Neural crest cell (in vitro differentiated cells): ENCODE measurements around the gene BHLHA9. TPM values are rescaled to one million over a fixed set of nuclear protein-coding genes. Genes with fewer than 3 reads are reported as not detected.

Source experiments
- DNase-seq: peaks from one replicate; pipeline ENCODE4 v3.0.0; 2021; ENCODE audit warnings: low read depth, mixed read lengths, low spot score
- H3K27ac Mint-ChIP-seq: one replicate; pipeline ENCODE4 v1.8.0; 2021; ENCODE audit warnings: mild to moderate bottlenecking, mixed read lengths; ENCODE audit not compliant: unreplicated experiment
- H3K27me3 Mint-ChIP-seq: 2 replicates; pipeline ENCODE4 v1.8.0; 2021; ENCODE audit warnings: low read depth, mild to moderate bottlenecking, mixed read lengths
- H3K36me3 Mint-ChIP-seq: 2 replicates; pipeline ENCODE4 v1.8.0; 2021; ENCODE audit warnings: low read depth, mild to moderate bottlenecking, mixed read lengths
- H3K4me1 Mint-ChIP-seq: 2 replicates; pipeline ENCODE4 v1.8.0; 2021; ENCODE audit warnings: mixed read lengths
- H3K4me3 Mint-ChIP-seq: one replicate; pipeline ENCODE4 v1.8.0; 2021; ENCODE audit warnings: mild to moderate bottlenecking, mixed read lengths
- H3K9me3 Mint-ChIP-seq: 2 replicates; pipeline ENCODE4 v1.8.0; 2021; ENCODE audit warnings: mixed read lengths
- CTCF ChIP-seq: fragments of 200-600 bp; sonication (generic); conservative IDR thresholded peaks from 2 replicates; pipeline ENCODE4 v1.5.0; 2021; ENCODE audit warnings: antibody characterized with exemption, mild to moderate bottlenecking
- total RNA-seq: library from RNA; stranded (reverse); gene quantifications from 2 replicates; pipeline ENCODE4 v1.2.1, GENCODE V29; 2021

Gene BHLHA9
- total RNA-seq, 1 donor from 2014 or later, result not detected

- H3K27ac Mint-ChIP-seq, result no peak overlapping the region
- no peaks in the 10 kb centered on the region for H3K36me3 Mint-ChIP-seq
- no peak overlapping the region for H3K4me3 Mint-ChIP-seq
Measured at GRCh38 chr17:1313270-1314005, 43.2 kb downstream of the BHLHA9 start.

GRCh38 chr17:1315409-1315808 is 45.2 kb downstream of the BHLHA9 start:
- H3K4me3 Mint-ChIP-seq, result no peak overlapping the region
- H3K27me3 Mint-ChIP-seq, result peaks cover 9% of the 10 kb centered on the region
- no peak for DNase-seq
- H3K4me1 Mint-ChIP-seq, result no peaks in the 10 kb centered on the region
- no peak overlapping the region for H3K27ac Mint-ChIP-seq
- no peaks in the 10 kb centered on the region for H3K36me3 Mint-ChIP-seq
- no peaks in the 10 kb centered on the region for H3K9me3 Mint-ChIP-seq
- no peak for TF ChIP-seq CTCF

More at GRCh38 chr17:1313270-1314005, 43.2 kb downstream of the BHLHA9 start:
- DNase-seq, result no peak
- Mint-ChIP-seq H3K4me1 (no peaks in the 10 kb centered on the region), H3K9me3 (no peaks in the 10 kb centered on the region), H3K27me3 (peaks cover 9% of the 10 kb centered on the region)
- no peak for TF ChIP-seq CTCF

GRCh38 chr17:1315891-1316403 is 45.7 kb downstream of the BHLHA9 start:
- TF ChIP-seq CTCF, result no peak
- Mint-ChIP-seq H3K27me3 (peaks cover 11% of the 10 kb centered on the region), H3K4me3 (no peak overlapping the region), H3K27ac (no peak overlapping the region), H3K36me3 (no peaks in the 10 kb centered on the region), H3K9me3 (no peaks in the 10 kb centered on the region), H3K4me1 (no peaks in the 10 kb centered on the region)
- DNase-seq, result no peak

Other genes with a start within 250 kb of the BHLHA9 start
- gene ABR, start 90.5 kb upstream of the BHLHA9 start, total RNA-seq, result 57.4 and 59.7 TPM in 2 replicates
- gene TRARG1, start 9.2 kb downstream of the BHLHA9 start, total RNA-seq, result 0.07 and 0.18 TPM in 2 replicates
- 1,231 and 1,295 TPM in 2 replicates for gene YWHAE, start 129.8 kb downstream of the BHLHA9 start, total RNA-seq
- 57.5 and 58.5 TPM in 2 replicates for gene CRK, start 185.8 kb downstream of the BHLHA9 start, total RNA-seq
- gene MYO1C, start 222.2 kb downstream of the BHLHA9 start, total RNA-seq, result 45.1 and 53.2 TPM in 2 replicates
- 19.4 and 20.0 TPM in 2 replicates for gene INPP5K, start 246.2 kb downstream of the BHLHA9 start, total RNA-seq